ENCODE data around the gene CRYBG3.

GRCh38 chr3:97988784-97989568 lies 167.2 kb downstream of the CRYBG3 start:
- TF ChIP-seq CTCF (IDR thresholded peaks at IDR 0.05; ENCODE audit: borderline replicate concordance, extremely low read depth, low read length, poor library complexity, severe bottlenecking) (no peak), EZH2 (IDR thresholded peaks at IDR 0.05; ENCODE audit: borderline replicate concordance, low read depth, low read length, severe bottlenecking) (no peak)
